AG20443 (cell line): Measurements from ENCODE around the gene TSC2.

Source experiments
- DNase-seq: peaks from one replicate; pipeline ENCODE4 v3.0.0; 2012; ENCODE audit warnings: low spot score, mixed read lengths

TSC2 gene

DNA sequence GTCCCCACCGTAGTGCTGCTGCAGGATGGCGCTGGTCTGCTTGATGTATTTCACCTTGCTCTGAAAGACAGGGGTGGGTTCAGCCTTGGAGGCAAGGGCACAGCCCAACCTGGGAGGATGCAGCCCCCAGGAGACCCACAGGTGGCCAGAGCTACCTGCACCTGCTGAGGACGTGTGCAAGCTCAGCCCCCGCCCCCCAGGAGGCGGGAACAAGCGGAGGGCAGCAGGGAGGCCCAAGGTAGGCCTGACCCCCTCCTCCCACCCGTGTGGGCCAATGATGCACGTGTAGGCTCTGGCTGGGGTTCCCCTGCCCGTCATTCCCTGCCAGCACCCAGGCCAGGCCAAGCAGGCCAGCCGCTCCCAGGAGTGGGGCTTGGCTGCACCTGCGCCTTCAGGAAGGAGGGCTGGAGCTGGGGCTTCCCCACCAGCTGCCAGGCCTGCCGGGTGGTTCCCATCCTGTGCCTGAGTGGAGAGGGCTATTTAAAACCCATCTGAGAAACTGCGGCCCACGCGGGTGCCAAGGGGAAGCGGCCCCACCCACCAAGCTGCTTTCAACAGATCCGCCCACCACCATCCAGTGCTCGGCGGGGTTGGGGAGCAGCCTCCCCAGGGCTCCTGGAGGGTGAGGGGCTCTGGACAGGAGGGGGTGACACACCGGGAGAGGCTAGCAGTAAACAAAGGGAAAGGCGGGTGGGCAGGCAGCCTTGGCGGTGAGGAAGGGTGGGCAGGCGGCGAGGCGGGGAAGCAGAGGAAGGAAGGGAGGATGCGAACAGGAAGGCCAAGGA is 3.9 kb upstream of the TSC2 start:
- no peak for DNase-seq

DNA sequence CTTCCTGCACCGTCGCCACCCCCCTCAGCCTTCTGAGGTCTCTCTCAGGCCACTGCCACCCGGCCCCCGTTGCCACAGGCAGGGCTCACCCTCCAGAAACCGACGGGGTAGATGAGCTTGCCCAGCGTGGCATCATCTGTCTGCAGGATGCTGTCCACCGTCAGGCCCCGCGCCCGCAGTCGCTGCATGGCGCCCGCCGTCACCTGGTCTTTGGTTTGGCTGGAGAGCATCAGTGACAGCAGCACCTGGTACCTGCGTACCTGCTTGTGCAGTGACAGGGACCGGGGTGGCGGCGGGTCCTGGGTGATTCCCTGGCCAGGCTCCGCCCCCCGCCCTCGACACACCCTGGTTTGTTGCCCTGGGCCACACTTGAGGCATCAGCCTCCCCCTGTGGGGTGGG is 3.2 kb upstream of the TSC2 start:
- DNase-seq = no peak

DNA sequence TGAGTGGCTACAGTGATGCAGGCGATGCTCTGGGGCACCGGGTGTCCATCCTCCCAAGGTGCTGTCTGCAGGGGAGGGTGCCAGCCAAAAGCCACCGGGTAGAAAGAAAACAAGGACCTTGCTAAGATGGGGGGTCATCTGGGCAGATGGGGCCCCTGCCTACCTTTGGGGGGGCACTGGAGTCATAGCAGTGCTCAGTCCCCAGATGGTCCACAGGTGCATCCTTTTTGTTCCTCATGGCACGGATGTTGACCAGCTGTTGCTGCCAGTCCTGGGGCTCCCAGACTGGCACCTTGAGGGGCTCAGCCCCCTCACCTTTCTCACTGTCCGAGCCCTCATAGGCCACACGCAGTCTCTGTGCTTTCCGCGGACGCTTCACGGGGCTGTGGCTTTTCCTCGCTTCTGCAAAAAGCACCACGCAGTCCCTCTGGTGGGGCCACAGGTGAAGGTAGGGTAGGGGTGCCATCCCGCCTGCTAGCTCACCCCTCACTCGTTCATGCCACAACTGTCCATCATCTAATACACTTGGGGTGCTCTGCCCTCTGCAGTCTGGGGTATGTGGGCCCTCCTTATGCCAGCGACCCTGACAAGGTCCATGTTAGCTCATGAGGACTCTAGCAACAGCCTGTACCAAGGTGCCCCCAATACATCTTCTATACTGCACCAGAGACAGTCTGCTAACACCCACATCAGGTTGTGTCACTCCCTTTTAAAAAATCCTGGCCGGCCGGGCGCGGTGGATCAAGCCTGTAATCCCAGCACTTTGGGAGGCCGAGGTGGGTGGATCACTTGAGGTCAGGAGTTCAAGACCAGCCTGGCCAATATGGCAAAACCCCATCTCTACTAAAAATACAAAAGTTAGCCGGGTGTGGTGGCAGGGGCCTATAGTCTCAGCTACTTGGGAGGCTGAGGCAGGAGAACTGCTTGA is 1.6 kb upstream of the TSC2 start:
- DNase-seq = no peak

DNA sequence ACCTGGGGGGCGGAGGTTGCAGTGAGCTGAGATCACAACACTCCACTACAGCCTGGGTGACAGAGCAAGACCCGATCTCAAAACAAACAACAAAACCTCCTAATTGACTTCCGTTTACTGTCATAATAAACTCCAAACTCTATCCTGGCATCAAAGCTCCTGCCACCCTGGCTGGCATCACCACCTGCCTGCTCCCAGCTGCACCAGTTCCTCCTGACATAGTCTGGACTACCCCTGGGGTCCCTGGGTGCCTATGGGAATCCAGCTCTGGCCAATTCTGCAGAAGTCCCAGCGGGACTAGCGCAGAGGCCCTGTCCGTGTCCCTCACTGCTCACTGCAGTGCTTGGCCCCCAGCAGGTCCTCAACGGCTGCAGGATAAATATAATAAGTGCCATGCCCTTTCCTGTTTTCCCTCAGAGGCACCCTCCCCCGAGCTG is 874 bp upstream of the TSC2 start:
- no peak for DNase-seq

DNA sequence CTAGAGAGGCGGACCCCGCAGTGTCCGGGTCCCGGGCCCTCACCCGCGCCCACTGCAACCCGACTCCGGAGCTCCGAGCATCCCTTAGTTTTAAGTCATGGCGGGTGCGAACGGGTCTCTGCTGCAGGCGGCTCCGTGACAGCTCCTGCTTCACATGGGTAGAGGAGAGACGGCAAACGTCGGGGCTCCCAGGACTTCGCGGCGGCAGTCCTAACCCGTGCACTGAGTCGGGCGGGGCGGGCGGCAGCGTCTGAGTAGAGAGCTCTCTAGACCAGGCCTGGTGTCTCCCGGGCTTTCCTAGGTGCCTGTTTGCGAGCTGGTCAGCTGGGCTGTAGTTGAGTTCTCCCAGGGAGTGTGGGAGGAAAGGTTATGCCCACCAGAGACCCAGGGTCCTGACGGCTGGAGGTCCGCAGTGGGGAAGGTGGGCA is 345 bp downstream of the TSC2 start:
- peak; percentile 29 for DNase-seq

DNA sequence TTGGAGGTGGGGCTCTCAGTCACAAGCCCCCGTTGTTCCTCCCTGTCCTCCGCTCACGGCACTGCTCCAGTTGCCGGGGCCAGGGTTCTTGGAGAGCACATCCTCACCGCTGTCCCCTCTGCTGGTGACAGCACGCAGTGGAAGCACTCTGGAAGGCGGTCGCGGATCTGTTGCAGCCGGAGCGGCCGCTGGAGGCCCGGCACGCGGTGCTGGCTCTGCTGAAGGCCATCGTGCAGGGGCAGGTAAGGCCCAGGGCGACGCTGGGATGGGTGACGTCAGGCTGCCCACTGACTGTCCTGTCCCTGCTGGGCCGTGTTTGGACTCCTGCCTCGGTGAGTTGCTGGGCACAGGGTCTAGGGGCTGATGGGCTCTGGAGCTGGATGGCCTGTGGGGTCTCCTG is 5.4 kb downstream of the TSC2 start:
- no peak for DNase-seq

DNA sequence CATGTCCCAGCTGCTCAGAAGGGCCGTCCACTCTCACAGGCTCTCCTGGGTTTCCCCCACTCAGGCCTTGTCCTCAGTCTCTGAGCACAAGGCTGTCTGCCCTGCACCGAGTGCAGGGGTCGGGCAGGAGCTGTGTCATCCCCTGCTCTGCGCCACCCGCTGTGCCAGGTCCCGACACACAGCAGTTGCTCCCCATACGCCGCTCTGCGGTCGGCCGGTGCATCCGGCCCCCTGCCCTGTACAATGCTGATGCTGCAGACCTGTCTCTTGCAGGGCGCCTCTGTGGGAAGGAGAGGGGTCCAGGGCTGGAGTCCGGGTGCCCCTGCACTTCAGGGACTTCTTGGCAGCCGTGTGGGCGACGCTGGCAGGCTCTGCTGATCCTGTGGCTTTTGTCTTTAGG is 6.1 kb downstream of the TSC2 start:
- DNase-seq = no peak

DNA sequence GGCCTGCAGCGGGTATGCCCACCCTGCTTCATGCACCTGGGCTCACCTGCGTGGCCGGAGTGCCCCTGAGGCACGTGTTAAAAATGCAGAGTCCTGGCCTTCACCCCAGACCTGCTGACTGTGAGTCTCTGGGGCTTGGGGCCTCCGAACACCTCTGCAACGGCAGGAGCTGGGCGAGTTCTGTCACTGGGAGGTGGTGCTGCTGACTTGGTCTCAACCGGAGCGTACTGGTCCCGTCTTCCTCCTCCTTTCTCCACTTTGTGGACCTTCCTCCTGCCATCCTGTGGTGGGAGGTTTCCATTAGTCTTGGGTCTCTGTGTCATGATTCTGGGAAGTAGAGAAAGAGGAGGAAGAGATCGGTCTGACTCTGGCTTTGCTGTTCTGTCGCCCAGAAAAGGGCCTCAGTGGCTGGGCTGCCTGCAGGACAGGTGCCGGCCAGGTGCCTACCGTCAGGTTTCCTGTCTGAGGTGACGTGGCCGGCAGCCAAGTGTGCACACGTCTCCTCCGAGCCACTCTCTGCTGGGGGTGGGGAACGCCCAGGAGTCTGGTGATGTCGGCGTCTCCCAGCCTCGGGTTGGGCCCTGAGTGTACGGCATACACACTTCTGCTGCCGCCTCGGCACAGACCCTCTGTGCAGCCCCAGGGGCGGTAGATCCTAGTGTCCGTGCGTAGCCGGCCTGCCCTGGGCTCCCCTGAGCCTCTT is 6.9 kb downstream of the TSC2 start:
- DNase-seq = no peak

DNA sequence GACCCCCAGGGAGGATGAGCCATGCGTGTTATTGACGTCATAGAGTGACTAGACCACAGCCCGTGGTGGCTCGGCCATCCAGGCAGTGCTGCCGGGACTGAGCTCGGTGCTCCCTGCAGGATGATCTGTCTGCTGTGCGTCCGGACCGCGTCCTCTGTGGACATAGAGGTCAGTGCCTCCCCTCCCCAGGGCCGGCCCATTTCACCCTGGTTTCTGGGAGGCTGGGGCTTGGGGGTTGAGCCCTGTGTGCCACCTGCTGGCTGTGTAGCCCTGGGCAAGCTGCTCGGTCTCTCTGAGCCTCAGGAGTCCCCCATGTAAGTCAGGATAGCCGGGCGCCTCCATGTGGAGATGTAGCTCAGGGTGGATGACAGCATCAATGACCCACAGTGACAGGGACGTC is 8.3 kb downstream of the TSC2 start:
- DNase-seq = peak; percentile 35

DNA sequence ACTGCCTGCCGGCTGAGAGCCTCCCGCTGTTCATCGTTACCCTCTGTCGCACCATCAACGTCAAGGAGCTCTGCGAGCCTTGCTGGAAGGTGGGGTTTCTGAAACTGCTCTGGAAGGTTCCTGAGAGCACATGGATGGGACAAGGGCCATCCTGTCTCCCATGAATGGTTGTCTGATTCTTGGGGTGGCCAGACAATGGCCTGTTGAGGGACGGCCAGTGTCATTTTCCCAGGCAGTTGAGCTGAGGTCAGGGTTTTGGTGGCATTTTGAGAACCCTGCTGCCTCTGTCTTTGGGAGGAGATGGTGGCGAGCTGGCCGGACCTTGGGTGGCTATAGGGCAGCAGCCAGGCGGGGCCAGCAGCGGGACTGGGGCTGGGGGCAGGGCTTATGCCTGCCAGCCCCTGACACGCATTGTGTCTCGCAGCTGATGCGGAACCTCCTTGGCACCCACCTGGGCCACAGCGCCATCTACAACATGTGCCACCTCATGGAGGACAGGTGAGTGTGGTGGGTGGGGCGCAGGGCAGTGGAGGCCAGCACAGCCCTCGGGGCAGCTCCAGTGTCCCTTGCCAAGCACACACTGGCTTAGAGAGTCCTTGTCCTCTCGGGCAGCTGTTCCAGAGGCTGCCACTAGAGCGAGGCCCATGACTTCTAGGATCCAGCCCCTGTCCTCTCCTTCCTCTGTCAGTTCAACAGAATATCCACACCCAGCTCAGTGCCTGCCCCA is 9.1 kb downstream of the TSC2 start:
- DNase-seq = no peak

DNA sequence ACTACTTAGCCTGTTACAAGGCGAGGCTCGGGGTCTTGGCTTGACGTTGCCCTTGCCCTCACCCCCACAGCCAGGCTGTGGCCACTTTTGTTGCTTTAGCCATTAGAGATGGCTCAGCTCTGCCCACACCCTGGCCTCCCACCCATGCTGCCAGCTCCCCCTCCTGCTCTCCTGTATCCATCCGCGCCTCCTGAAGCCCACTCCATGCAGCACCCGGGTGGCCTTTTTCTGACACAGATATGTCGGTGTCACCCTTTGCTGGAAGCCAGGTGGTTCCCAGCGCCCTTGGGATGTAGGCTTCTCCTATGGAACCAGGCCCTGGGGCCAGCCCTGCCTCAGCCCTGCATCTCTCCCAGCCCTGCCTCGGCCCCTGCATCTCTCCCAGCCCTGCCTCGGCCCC is 9.7 kb downstream of the TSC2 start:
- DNase-seq = no peak

DNA sequence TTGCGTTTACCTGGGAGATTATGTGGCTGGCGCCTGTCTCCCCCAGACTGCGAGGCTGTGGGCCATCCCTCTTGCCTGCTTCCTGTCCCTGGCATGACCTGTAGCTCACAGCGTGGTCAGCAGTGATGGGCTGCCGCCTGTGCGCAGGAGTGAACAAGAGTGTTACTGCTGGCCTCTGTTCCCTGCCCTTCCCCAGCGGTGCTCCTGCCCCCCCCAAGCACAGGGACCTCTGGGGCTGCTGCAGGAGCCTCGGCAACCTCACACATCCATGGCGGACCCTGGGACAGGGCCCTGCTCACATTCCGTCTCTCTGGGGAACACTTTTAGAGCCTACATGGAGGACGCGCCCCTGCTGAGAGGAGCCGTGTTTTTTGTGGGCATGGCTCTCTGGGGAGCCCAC is 10.6 kb downstream of the TSC2 start:
- DNase-seq = no peak

DNA sequence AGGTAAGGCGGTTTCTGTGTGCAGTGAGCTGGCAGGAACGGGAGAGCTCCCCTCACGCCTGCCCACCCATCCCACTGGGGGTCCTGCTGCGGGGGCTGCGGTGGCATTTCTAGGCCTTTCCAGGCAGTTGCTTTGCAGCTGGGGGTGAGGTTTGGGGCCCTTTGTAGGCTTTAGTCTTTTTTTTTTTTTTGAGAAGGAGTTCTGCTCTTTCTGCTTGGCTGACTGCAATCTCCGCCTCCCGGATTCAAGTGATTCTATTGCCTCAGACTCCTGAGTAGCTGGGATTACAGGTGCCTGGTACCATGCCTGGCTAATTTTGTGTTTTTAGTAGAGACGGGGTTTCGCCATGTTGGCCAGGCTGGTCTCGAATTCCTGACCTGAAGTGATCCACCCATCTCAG is 11.1 kb downstream of the TSC2 start:
- DNase-seq = no peak

DNA sequence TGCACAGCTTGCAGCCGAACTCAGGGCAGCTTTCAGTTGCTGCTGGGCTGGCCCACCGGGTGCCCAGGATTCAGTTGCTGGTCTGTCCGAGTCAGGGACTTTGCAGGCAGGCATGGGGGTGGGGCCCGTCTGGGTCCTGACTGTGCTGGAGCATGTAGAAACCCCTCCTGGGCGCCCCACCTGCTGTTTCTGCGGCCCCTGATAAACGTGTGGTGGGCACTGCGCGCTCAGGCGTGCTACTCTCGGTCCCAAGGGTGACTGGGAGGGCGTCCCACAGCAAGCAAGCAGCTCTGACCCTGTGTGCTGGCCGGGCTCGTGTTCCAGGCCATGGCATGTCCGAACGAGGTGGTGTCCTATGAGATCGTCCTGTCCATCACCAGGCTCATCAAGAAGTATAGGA is 12.6 kb downstream of the TSC2 start:
- DNase-seq = no peak

DNA sequence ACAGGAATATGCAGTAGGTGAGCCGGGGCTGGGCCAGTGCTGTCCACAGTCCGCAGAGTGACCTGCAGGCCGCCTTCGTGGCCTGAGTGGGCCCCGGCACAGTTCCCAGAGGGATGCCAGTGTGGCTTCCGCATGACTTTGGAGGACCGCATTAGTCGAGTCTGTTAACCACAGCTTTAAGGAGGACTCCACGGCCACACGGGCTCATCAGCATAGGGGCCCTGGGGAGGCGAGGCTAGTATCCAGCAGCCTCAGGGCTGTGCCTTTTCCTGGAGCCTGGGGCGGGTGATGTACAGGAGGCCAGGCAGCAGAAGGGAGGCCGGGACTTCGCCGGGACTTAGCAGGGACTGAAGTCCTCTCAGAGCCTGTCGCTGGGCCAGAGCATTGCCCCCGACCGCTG is 13.2 kb downstream of the TSC2 start:
- no peak for DNase-seq

DNA sequence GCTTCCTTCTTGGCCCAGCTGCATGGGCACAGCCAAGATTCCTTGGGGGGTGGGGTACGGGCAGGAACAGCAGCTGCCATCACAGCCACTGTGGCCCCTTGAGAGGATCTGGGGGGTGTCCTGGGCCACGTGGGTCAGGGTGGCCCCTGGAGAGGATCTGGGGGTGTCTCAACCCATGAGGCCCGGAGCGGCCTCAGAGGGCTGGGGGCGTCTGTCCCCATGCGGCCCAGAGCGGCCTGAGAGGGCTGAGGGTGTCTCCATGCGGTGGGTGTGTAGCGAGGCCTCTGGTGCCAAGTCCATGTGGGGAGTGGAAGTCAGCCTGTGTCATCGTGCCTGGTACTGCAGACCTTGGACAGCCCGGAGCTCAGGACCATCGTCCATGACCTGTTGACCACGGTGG is 13.7 kb downstream of the TSC2 start:
- DNase-seq = no peak

DNA sequence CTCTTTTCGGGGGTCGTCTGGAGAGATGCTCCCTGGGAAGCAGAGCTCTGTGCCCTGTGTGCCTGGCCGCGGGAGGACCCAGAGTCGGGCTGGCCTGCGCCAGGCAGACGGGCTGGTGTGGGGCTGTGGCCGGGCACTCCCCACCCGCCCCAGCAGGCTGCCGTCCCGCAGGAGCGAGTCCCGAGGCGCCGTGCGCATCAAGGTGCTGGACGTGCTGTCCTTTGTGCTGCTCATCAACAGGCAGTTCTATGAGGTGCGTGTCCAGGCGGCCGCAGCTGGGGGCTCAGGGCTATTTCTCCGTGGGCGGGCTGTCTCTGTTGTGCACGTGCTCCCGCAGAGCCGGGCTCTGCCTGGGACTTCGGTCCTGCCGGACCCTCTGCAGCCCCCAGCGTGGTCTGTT is 15.0 kb downstream of the TSC2 start:
- DNase-seq = no peak

DNA sequence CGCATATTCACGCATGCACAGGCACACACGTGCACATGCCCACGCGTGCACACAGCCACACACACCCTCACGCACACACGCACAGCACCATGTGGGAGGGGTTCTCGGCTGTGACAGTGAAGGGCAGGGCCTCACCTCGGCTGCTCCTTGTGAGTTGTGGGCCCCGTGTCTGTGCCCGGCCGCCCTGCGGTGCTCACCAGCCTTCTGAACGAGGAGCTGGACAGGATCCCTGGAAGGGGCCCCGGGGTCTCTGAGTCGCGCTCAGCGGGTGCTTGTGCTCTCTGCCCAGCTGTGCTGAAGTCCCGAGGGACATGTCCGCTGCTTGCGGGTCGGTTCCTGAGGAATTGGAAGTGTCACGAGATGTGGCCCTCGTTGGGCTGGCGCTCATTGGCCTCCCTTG is 16.1 kb downstream of the TSC2 start:
- DNase-seq = no peak

DNA sequence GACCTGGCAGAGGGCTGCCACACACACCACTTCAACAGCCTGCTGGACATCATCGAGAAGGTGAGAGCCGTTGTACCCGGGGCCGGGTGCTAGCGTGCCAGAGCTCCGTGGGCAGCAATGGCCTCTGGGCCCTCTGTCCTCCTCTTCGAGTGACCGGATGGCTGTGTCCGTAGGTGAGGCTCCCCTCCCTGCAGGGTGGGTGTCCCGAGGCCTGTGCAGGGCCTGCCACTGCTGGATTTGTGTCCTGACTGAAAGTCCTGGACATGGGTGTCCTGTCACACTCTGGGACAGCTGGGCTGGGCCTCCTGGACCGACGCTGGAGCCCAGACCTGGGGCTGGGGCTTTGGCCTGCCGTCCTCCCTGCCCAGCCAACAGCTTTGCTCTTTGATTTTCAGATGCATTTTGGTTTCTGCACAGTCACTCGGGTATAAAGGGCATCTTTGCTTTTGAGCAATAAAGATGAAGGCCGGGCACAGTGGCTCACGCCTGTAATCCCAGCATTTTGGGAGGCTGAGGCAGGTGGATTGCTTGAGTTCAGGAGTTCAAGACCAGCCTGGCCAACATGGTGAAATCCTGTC is 16.7 kb downstream of the TSC2 start:
- no peak for DNase-seq

DNA sequence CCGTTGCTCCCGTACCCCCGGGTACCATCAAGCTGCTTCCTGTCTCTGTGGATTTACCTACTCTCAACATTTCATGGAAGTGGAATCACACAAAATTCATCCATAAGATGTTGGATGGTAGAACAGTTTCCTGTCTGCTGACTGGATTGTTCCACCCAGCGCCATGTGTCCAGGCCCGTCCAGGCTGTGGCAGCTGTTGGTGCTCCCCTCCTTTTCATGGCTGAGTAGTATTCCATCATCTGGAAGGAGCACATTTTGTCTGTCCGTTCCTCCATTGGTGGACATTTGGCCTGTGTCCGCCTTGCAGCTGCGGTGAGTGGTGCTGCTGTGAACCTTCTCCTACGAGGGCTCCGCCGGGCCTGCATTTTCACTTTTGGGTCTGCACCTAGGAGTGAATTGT is 18.4 kb downstream of the TSC2 start:
- DNase-seq = no peak

DNA sequence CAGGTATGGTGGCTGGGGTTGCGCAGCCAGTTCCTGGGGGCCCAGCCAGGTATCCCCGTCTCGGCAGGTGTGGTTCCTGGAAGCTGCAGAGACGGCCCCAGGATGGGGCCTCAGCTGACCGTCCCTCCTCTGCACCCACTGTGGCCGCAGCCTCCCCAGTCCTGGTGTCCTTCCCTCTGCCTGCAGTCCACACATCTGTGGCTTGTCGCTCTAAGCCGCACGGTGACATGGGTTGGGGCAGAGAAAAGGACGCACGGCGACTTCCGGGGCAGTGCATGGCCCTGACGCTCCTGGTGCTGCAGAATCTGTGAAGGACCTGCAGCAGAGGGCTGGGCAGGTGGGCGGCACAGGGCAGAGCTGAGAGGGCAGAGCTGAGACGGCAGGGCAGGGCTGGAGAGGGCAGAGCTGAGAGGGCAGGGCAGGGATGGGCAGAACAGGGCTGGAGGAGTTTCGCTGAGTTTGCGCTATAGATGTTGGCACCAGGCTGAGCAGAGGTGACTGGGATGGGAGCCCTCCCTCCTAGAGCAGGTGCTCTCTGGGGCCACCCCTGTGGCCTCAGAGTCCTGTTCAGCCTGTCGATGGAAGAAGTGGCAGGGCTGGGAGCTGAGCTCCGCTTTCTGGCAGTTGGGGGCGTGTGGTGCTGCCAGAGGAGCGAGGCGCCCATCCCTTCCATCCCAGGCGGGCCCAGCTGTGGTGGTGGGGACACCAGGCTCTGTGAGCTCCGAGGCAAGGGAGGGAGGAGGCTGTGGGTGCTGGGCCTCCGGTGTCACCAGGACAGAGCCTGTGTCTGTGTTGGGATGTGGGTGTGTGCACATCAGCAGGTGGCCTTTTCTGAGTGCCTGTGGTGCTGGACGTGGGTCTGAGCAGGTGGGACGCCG is 23.0 kb downstream of the TSC2 start:
- no peak for DNase-seq
